ENCODE results near the gene RAB8B. TPM values are rescaled to one million over a fixed set of nuclear protein-coding genes. Genes with fewer than 3 reads are reported as not detected.
A peak's percentile ranks its signal among the peaks of the same experiment; 100 is the strongest.

The RAB8B gene
- total and polyA plus RNA-seq, 2 of the 13 experiments (the other 11 are each of a cell fraction or from before 2014, with no cell fraction given), result 6.8 to 14.2 TPM

GRCh38 chr15:63233667-63234423 lies 44.4 kb downstream of the RAB8B start:
- Histone ChIP-seq H3K36me3 (replicated peaks in 1 of 2; ENCODE audit: control insufficient read depth in 1 of 2, insufficient read depth in 2 of 2, low read length in 2 of 2) (no peaks in the 10 kb centered on the region), H3K4me3 (replicated peaks in 1 of 3; ENCODE audit: insufficient read depth in 1 of 3, low read depth in 2 of 3, low read length in 3 of 3) (no peak overlapping the region), H3K4me1 (ENCODE audit: insufficient read depth, low read length) (peaks cover 28% of the 10 kb centered on the region), H3K9me3 (ENCODE audit: low read length) (no peaks in the 10 kb centered on the region), H3K27me3 (ENCODE audit: control insufficient read depth in 1 of 2, insufficient read depth in 2 of 2, low read length in 2 of 2) (no peaks in the 10 kb centered on the region), H3K79me2 (ENCODE audit: insufficient read depth, low read length) (no peaks in the 10 kb centered on the region), H4K20me1 (ENCODE audit: insufficient read depth, low read length) (no peaks in the 10 kb centered on the region), H3K4me2 (ENCODE audit: low read depth, low read length) (peak overlapping the region; percentile 39), H2AFZ (ENCODE audit: low read length) (no peak overlapping the region), H3K9ac (ENCODE audit: insufficient read depth, low read depth, low read length) (no peak overlapping the region), H3K27ac (ENCODE audit: extremely low read length, insufficient read depth, low read length) (peak overlapping the region; percentile 51)
- DNase-seq (ENCODE audit: low spot score) (peak; percentile 33), ATAC-seq (peak; percentile 32; the same call in 2 of the 3 replicates), FAIRE-seq (peak; percentile 75)
- intact Hi-C loops (cut with micrococcal nuclease; ENCODE audit: unreplicated experiment) (no loop called here), in situ Hi-C loops (cut with HindIII; ENCODE audit: extremely low pct_ligation_motif_present, low pct_unique_long_range_greater_than_20kb) (no loop called here)
- CTCF ChIA-PET (ENCODE audit: low intra/inter-chr PET ratio, low total read pairs), result no interaction called here
- POLR2A ChIA-PET, result interaction anchor here (0.9 kb wide), 1 partner anchor 43 kb away, joined by 6 read pairs; no protein-coding TSS in a partner anchor
- 48% methylated on average over 4 of the region's 5 CpGs for WGBS (ENCODE audit: low lambda C conversion rate)
- no TSS peak for BruUV-seq (replicated peaks)
- TF ChIP-seq ZC3H4 (CRISPR knock-in tag; IDR thresholded peaks at IDR 0.05; ENCODE audit: borderline replicate concordance), result no peak
- peak; percentile 30; the same call in 1 of the 2 replicates for TF ChIP-seq HOMEZ (CRISPR knock-in tag; IDR thresholded peaks at IDR 0.05; ENCODE audit: low read depth)
- peak; percentile 25; the same call in 1 of the 2 replicates for TF ChIP-seq SAP130 (CRISPR knock-in tag; IDR thresholded peaks at IDR 0.05; ENCODE audit: low read depth)
- TF ChIP-seq ADNP (CRISPR knock-in tag; IDR thresholded peaks at IDR 0.05), result no peak
- peak; percentile 74; the same call in 1 of the 2 replicates for TF ChIP-seq ZNF362 (CRISPR knock-in tag; IDR thresholded peaks at IDR 0.05; ENCODE audit: borderline replicate concordance)
- no peak for TF ChIP-seq ZNF33A (CRISPR knock-in tag; IDR thresholded peaks at IDR 0.05; ENCODE audit: borderline replicate concordance)
- no peak for TF ChIP-seq KDM5B (CRISPR knock-in tag; IDR thresholded peaks at IDR 0.05; ENCODE audit: borderline replicate concordance)
- peak; percentile 30; the same call in 1 of the 2 replicates for TF ChIP-seq SOX5 (CRISPR knock-in tag; IDR thresholded peaks at IDR 0.05; ENCODE audit: borderline replicate concordance)
- TF ChIP-seq SOX13 (IDR thresholded peaks at IDR 0.05), result no peak
- peak in 1 of 2 experiments; percentile 55; a peak in 1 of 4 replicates for TF ChIP-seq SOX13 (CRISPR knock-in tag; conservative IDR thresholded peaks at IDR 0.05 in 1 of 2, IDR thresholded peaks at IDR 0.05 in 1 of 2)
- TF ChIP-seq PPARG (CRISPR knock-in tag; conservative IDR thresholded peaks at IDR 0.05), result peak; percentile 96
- TF ChIP-seq ZNF20 (CRISPR knock-in tag; IDR thresholded peaks at IDR 0.05), result no peak
- no peak for TF ChIP-seq NFRKB (IDR thresholded peaks at IDR 0.05)
- TF ChIP-seq ZNF605 (CRISPR knock-in tag; IDR thresholded peaks at IDR 0.05), result no peak
- peak in 1 of 2 experiments; percentile 20; a peak in 1 of 4 replicates for TF ChIP-seq EP300 (IDR thresholded peaks at IDR 0.05; ENCODE audit: low read depth in 2 of 2, low read length in 2 of 2)
- no peak for TF ChIP-seq EP300 (CRISPR knock-in tag; IDR thresholded peaks at IDR 0.05; ENCODE audit: borderline replicate concordance)
- peak; percentile 52 for TF ChIP-seq PAXIP1 (CRISPR knock-in tag; conservative IDR thresholded peaks at IDR 0.05)
- TF ChIP-seq KLF11 (CRISPR knock-in tag; IDR thresholded peaks at IDR 0.05), result no peak
- TF ChIP-seq SOX6 (IDR thresholded peaks at IDR 0.05), result no peak
- peak; percentile 23; the same call in 1 of the 2 replicates for TF ChIP-seq SOX6 (CRISPR knock-in tag; IDR thresholded peaks at IDR 0.05)

Measured in HepG2 (cell line).